H1 (cell line): ENCODE measurements around the gene TUNAR. TPM values are rescaled to one million over a fixed set of nuclear protein-coding genes. Genes with fewer than 3 reads are reported as not detected.
A peak's percentile ranks its signal among the peaks of the same experiment; 100 is the strongest.

Experiments
- CTCF ChIA-PET: fragments of 300-600 bp; sonication (Branson Sonifier 250); formaldehyde crosslinking; loops from one replicate; lab custom pipeline; 2021; ENCODE audit not compliant: partially characterized antibody; lab: Charles Lee
- POLR2A ChIA-PET: fragments of 300-600 bp; sonication (Branson Sonifier 250); formaldehyde crosslinking; loops from one replicate; lab custom pipeline; 2021; ENCODE audit warnings: inconsistent platforms; ENCODE audit not compliant: partially characterized antibody; lab: Charles Lee
- DNase-seq, 2 experiments: peaks; one replicate each; pipeline versions ENCODE4 v3.0.0 to v3.0.0-alpha.2; 2010 to 2022; ENCODE audit warnings: low spot score in 2 of 2, low read depth in 1 of 2, mixed read lengths in 1 of 2
- FAIRE-seq: peaks from 2 replicates; lab custom pipeline; 2011; peaks lifted over from hg19 to GRCh38; lab: Jason Lieb, UNC
- H2AFZ ChIP-seq: 2 replicates; pipeline ENCODE4 v1.8.1; 2012; ENCODE audit warnings: low read length, inconsistent platforms
- H2AK5ac ChIP-seq: 2 replicates; pipeline ENCODE4 v1.6.1; 2013; ENCODE audit warnings: low read depth, low read length
- H2BK120ac ChIP-seq: replicated peaks from 2 replicates; pipeline ENCODE3; 2013; ENCODE audit warnings: low read depth, low read length, inconsistent platforms
- H2BK12ac ChIP-seq: 2 replicates; pipeline ENCODE4 v1.6.1; 2013; ENCODE audit warnings: low read depth, low read length
- H2BK15ac ChIP-seq: 2 replicates; pipeline ENCODE4 v1.6.1; 2013; ENCODE audit warnings: low read length
- H2BK20ac ChIP-seq: 2 replicates; pipeline ENCODE4 v1.6.1; 2013; ENCODE audit warnings: low read length
- H2BK5ac ChIP-seq: 2 replicates; pipeline ENCODE4 v1.6.1; 2013; ENCODE audit warnings: low read depth, low read length
- H3K14ac ChIP-seq: 2 replicates; pipeline ENCODE4 v1.6.1; 2013; ENCODE audit warnings: inconsistent platforms; ENCODE audit not compliant: insufficient read length
- H3K18ac ChIP-seq: 2 replicates; pipeline ENCODE4 v1.6.1; 2013; ENCODE audit warnings: low read length; ENCODE audit errors: extremely low read depth
- H3K23ac ChIP-seq: 2 replicates; pipeline ENCODE4 v1.6.1; 2013; ENCODE audit warnings: inconsistent platforms; ENCODE audit not compliant: insufficient read length
- H3K23me2 ChIP-seq: 2 replicates; pipeline ENCODE4 v1.6.1; 2013; ENCODE audit warnings: low read depth, low read length
- H3K27ac ChIP-seq: 2 replicates; pipeline ENCODE4 v1.6.1; 2011; ENCODE audit warnings: low read depth, low read length, inconsistent platforms
- H3K27me3 ChIP-seq, 4 experiments: replicated peaks in 1 of 4; 1 replicate in 1 of 4; 2 replicates in 3 of 4; pipeline versions ENCODE4 v1.6.1 to v1.8.1; 2011 to 2013; ENCODE audit warnings: low read length in 3 of 4, mild to moderate bottlenecking in 3 of 4, inconsistent platforms in 2 of 4, mixed read lengths in 2 of 4, moderate library complexity in 1 of 4; ENCODE audit not compliant: control insufficient read depth in 3 of 4, insufficient read depth in 3 of 4; ENCODE audit errors: extremely low read depth in 1 of 4
- H3K36me3 ChIP-seq, 4 experiments: 2 replicates each; pipeline versions ENCODE4 v1.6.1 to v1.8.1; 2011 to 2013; ENCODE audit warnings: mild to moderate bottlenecking in 4 of 4, low read length in 3 of 4, moderate library complexity in 2 of 4, control low read depth in 1 of 4, inconsistent platforms in 1 of 4; ENCODE audit not compliant: insufficient read depth in 4 of 4, control insufficient read depth in 2 of 4
- H3K4ac ChIP-seq: replicated peaks from 2 replicates; pipeline ENCODE3; 2013; ENCODE audit warnings: low read length, low read depth, mixed read lengths, inconsistent platforms; ENCODE audit not compliant: insufficient read length
- H3K4me1 ChIP-seq, 4 experiments: replicated peaks in 1 of 4; 1 replicate in 1 of 4; 2 replicates in 3 of 4; pipeline versions ENCODE4 v1.6.1 to v1.8.1; 2011 to 2013; ENCODE audit warnings: low read length in 3 of 4, inconsistent platforms in 2 of 4, mixed read lengths in 1 of 4; ENCODE audit not compliant: insufficient read depth in 4 of 4, control insufficient read depth in 3 of 4
- H3K4me2 ChIP-seq, 2 experiments: 2 replicates each; pipeline versions ENCODE4 v1.6.1 to v1.8.1; 2011 to 2013; ENCODE audit warnings: low read depth in 2 of 2, low read length in 2 of 2, control low read depth in 1 of 2, inconsistent platforms in 1 of 2, mild to moderate bottlenecking in 1 of 2; ENCODE audit not compliant: insufficient read depth in 1 of 2
- H3K4me3 ChIP-seq, 4 experiments: fragments of 200-600, 300-600 bp in 1 of 4; sonication (generic), shearing (Covaris generic), sonication (Bioruptor Twin) in 1 of 4; 2 replicates each; pipeline versions ENCODE4 v1.5.1 to v1.8.1; 2011 to 2016; ENCODE audit warnings: low read length in 4 of 4, low read depth in 3 of 4, control low read depth in 2 of 4, inconsistent platforms in 2 of 4, mild to moderate bottlenecking in 2 of 4, mixed read lengths in 1 of 4, moderate library complexity in 1 of 4; ENCODE audit not compliant: insufficient read depth in 2 of 4; ENCODE audit errors: extremely low read depth in 1 of 4
- H3K56ac ChIP-seq: replicated peaks from 2 replicates; pipeline ENCODE3; 2013; ENCODE audit warnings: low read depth, mild to moderate bottlenecking, mixed read lengths, low read length, inconsistent platforms; ENCODE audit not compliant: insufficient read length
- H3K79me1 ChIP-seq: 2 replicates; pipeline ENCODE4 v1.6.1; 2013; ENCODE audit warnings: low read depth, low read length, control low read depth
- H3K79me2 ChIP-seq, 2 experiments: 2 replicates each; pipeline versions ENCODE4 v1.6.1 to v1.8.1; 2012 to 2013; ENCODE audit warnings: low read length in 2 of 2, mild to moderate bottlenecking in 2 of 2, inconsistent platforms in 1 of 2; ENCODE audit not compliant: insufficient read depth in 2 of 2, control insufficient read depth in 1 of 2
- H3K9ac ChIP-seq, 4 experiments: replicated peaks in 1 of 4; 1 replicate in 1 of 4; 2 replicates in 3 of 4; pipeline versions ENCODE4 v1.6.1 to v1.8.1; 2011 to 2013; ENCODE audit warnings: low read depth in 3 of 4, low read length in 3 of 4, control low read depth in 2 of 4, mild to moderate bottlenecking in 2 of 4, moderate library complexity in 2 of 4, inconsistent platforms in 1 of 4; ENCODE audit errors: extremely low read depth in 1 of 4
- H3K9me3 ChIP-seq, 2 experiments: 2 replicates each; pipeline versions ENCODE4 v1.6.1 to v1.8.1; 2012 to 2013; ENCODE audit warnings: mild to moderate bottlenecking in 2 of 2, moderate library complexity in 2 of 2, control low read depth in 1 of 2, inconsistent platforms in 1 of 2, low read depth in 1 of 2, low read length in 1 of 2, mixed read lengths in 1 of 2; ENCODE audit not compliant: insufficient read depth in 2 of 2
- H4K20me1 ChIP-seq, 2 experiments: replicated peaks in 1 of 2; 2 replicates each; pipeline versions ENCODE3 to v1.8.1; 2011 to 2013; ENCODE audit warnings: inconsistent platforms in 2 of 2, low read length in 2 of 2, mild to moderate bottlenecking in 1 of 2; ENCODE audit not compliant: insufficient read depth in 2 of 2, control insufficient read depth in 1 of 2
- H4K5ac ChIP-seq: 2 replicates; pipeline ENCODE4 v1.6.1; 2013; ENCODE audit warnings: low read length, low read depth, mixed read lengths, inconsistent platforms; ENCODE audit not compliant: insufficient read length
- H4K8ac ChIP-seq: 2 replicates; pipeline ENCODE4 v1.8.0; 2013; ENCODE audit warnings: mild to moderate bottlenecking, moderate library complexity, low read length, inconsistent platforms; ENCODE audit not compliant: insufficient read depth; ENCODE audit errors: extremely low read depth
- H4K91ac ChIP-seq: replicated peaks from 2 replicates; pipeline ENCODE3; 2013; ENCODE audit warnings: low read length, mixed read lengths, inconsistent platforms; ENCODE audit not compliant: insufficient read length
- ATF2 ChIP-seq: IDR thresholded peaks from 2 replicates; pipeline ENCODE4 v1.6.1; 2012; ENCODE audit warnings: low read length, inconsistent platforms
- HDAC6 ChIP-seq: IDR thresholded peaks from one replicate; pipeline ENCODE4 v1.7.1; 2012; ENCODE audit warnings: low read depth, mild to moderate bottlenecking, inconsistent platforms, low read length, moderate library complexity
- POLR2AphosphoS5 ChIP-seq: IDR thresholded peaks from 2 replicates; pipeline ENCODE4 v1.6.1; 2011; ENCODE audit warnings: low read depth, low read length
- RFX5 ChIP-seq: IDR thresholded peaks from 2 replicates; pipeline ENCODE4 v1.6.1; 2011; ENCODE audit warnings: low read depth, low read length, improper control_type of control experiment, borderline replicate concordance
- SIN3A ChIP-seq, 2 experiments: IDR thresholded peaks in 1 of 2; conservative IDR thresholded peaks in 1 of 2; 2 replicates each; pipeline ENCODE4 v1.6.1; 2011 to 2012; ENCODE audit warnings: low read length in 2 of 2, improper control_type of control experiment in 1 of 2, low read depth in 1 of 2, mild to moderate bottlenecking in 1 of 2
- WGBS, 2 experiments: shearing (Covaris generic) in 1 of 2; methylation state at CpG; one replicate each; pipeline versions ENCODE4 v1.1.6 to v1.1.7; 2013 to 2015; ENCODE audit warnings: low lambda C conversion rate in 2 of 2, mixed read lengths in 2 of 2, inconsistent platforms in 1 of 2, low coverage in 1 of 2, missing lambda C conversion rate in 1 of 2; ENCODE audit not compliant: insufficient replicate concordance in 2 of 2, insufficient coverage in 1 of 2, insufficient read length in 1 of 2; ENCODE audit errors: extremely low coverage in 1 of 2, missing lambda C conversion rate in 1 of 2; 5-methylcytosine and 5-hydroxymethylcytosine counted together
- polyA plus RNA-seq, 7 experiments: library from polyadenylated mRNA; depleted of rRNA in 3 of 7; stranded (reverse) in 5 of 7; unstranded in 2 of 7; fragments of >200 nt in 5 of 7; fragments of 200-250 nt in 2 of 7; gene quantifications; 1 replicate in 5 of 7; 2 replicates in 1 of 7; 4 replicates in 1 of 7; pipeline versions ENCODE4 v1.2.1 to v1.2.3, GENCODE V29; 2011 to 2013; ENCODE audit warnings: missing spikeins in 2 of 7, mixed read lengths in 2 of 7
- total RNA-seq: library from RNA; stranded (reverse); fragmentation: NEBNext Ultra II Directional; extraction: Animal tissue kit (Norgen Biotek cat#: 25700); gene quantifications from 2 replicates; pipeline ENCODE4 v1.2.1, GENCODE V29; 2021

The TUNAR gene
- total and polyA plus RNA-seq, 2 of the 8 experiments (the other 6 are each of a cell fraction or from before 2014, with no cell fraction given): 12.8 to 63.9 TPM

GRCh38 chr14:95953111-95953724, 76.6 kb downstream of the TUNAR start:
- H3K27me3 ChIP-seq: no peaks in the 10 kb centered on the region
- peak overlapping the region; percentile 17 for H3K4ac ChIP-seq
- no peak overlapping the region for H3K56ac ChIP-seq
- POLR2A ChIA-PET: interaction anchor here (3.4 kb wide), 1 partner anchor 40 kb away, joined by 10 read pairs; no protein-coding TSS in a partner anchor
- H2BK20ac ChIP-seq: peak overlapping the region; percentile 24; the same call in 1 of the 2 replicates
- H3K23me2 ChIP-seq: no peaks in the 10 kb centered on the region
- CTCF ChIA-PET: interaction anchor here (0.9 to 3.1 kb wide), 5 partner anchors 26 to 179 kb away, joined by 4 to 11 read pairs (median 4); no protein-coding TSS in a partner anchor
- 79% methylated on average over 8 of the region's 8 CpGs; no CpG with 5 or more reads in 1 of the 2 experiments for WGBS, 2 experiments
- H2AFZ ChIP-seq: no peak overlapping the region
- H2BK12ac ChIP-seq: peak overlapping the region; percentile 91; the same call in 1 of the 2 replicates
- no peak overlapping the region for H4K8ac ChIP-seq
- no peak overlapping the region for H3K23ac ChIP-seq
- peaks cover 0 to 15% (median 9%) of the 10 kb centered on the region in 4 experiments; a peak in 4 of 7 replicates for H3K4me1 ChIP-seq
- 0 out of 2 replicates have a peak overlapping the region, but pooled peaks have one; percentile 26 for H3K18ac ChIP-seq
- no peaks in the 10 kb centered on the region for H3K79me1 ChIP-seq
- H4K5ac ChIP-seq: no peak overlapping the region
- DNase-seq: peak in 1 of 2 experiments; percentile 54
- TF ChIP-seq RFX5: no peak
- no peak for TF ChIP-seq HDAC6
- 0 out of 4 replicates have a peak, but pooled peaks of 1 of the 2 experiments have one; percentile 57 for TF ChIP-seq SIN3A (conservative IDR thresholded peaks at IDR 0.05 in 1 of 2, IDR thresholded peaks at IDR 0.05 in 1 of 2; ENCODE audit: low read depth in 1 of 2, low read length in 2 of 2)
- no peak for TF ChIP-seq POLR2AphosphoS5
- TF ChIP-seq ATF2: no peak
- H3K27ac ChIP-seq: no peak overlapping the region
- no peak overlapping the region for H3K4me2 ChIP-seq
- H4K20me1 ChIP-seq: no peaks in the 10 kb centered on the region
- peak overlapping the region; percentile 18; the same call in 1 of the 2 replicates for H2AK5ac ChIP-seq
- H2BK120ac ChIP-seq: peak overlapping the region; percentile 50
- no peak overlapping the region for H2BK15ac ChIP-seq
- peak overlapping the region; percentile 45 for H4K91ac ChIP-seq
- H3K36me3 ChIP-seq: no peaks in the 10 kb centered on the region
- peak; percentile 89 for FAIRE-seq
- no peak overlapping the region for H2BK5ac ChIP-seq
- H3K79me2 ChIP-seq: no peaks in the 10 kb centered on the region
- H3K9ac ChIP-seq: no peak overlapping the region
- H3K14ac ChIP-seq: no peak overlapping the region
- 0 out of 4 replicates have a peak, but pooled peaks cover 0 to 3% of the 10 kb centered on the region in 2 experiments for H3K9me3 ChIP-seq
- H3K4me3 ChIP-seq: no peak overlapping the region
